OCI-LY1 (cell line): ENCODE measurements around the gene ARHGAP10.

ENCODE experiments used
- H2AFZ ChIP-seq: fragments of 200-600 bp; sonication (generic), shearing (Covaris generic); 2 replicates; pipeline ENCODE4 v1.6.0; 2014; ENCODE audit warnings: antibody characterized with exemption, mild to moderate bottlenecking, low read length
- H3F3A ChIP-seq: fragments of 200-600 bp; sonication (generic), shearing (Covaris generic); 2 replicates; pipeline ENCODE4 v1.6.0; 2014; ENCODE audit warnings: mild to moderate bottlenecking, antibody characterized with exemption, low read length, moderate library complexity; ENCODE audit not compliant: insufficient read depth
- H3K27ac ChIP-seq: fragments of 200-600 bp; sonication (generic); 2 replicates; pipeline ENCODE4 v1.5.1; 2014; ENCODE audit warnings: low read length, mixed run types, mild to moderate bottlenecking, low read depth; ENCODE audit not compliant: poor library complexity, severe bottlenecking
- H3K27me3 ChIP-seq: fragments of 200-600 bp; sonication (generic); 2 replicates; pipeline ENCODE4 v1.6.0; 2014; ENCODE audit warnings: antibody characterized with exemption, mild to moderate bottlenecking, low read length, moderate library complexity; ENCODE audit not compliant: insufficient read depth
- H3K36me3 ChIP-seq: fragments of 200-600 bp; sonication (generic); 2 replicates; pipeline ENCODE4 v1.6.1; 2014; ENCODE audit warnings: mild to moderate bottlenecking, antibody characterized with exemption, low read length, moderate library complexity, mixed read lengths; ENCODE audit not compliant: insufficient read depth
- H3K4me1 ChIP-seq: fragments of 200-600 bp; sonication (generic); 2 replicates; pipeline ENCODE4 v1.5.1; 2014; ENCODE audit warnings: mild to moderate bottlenecking, low read length, moderate library complexity; ENCODE audit not compliant: insufficient read depth, severe bottlenecking
- H3K4me2 ChIP-seq: fragments of 200-600 bp; sonication (generic), shearing (Covaris generic); 2 replicates; pipeline ENCODE4 v1.6.1; 2014; ENCODE audit warnings: low read length
- H3K4me3 ChIP-seq: fragments of 200-600 bp; sonication (generic); 2 replicates; pipeline ENCODE4 v1.5.1; 2014; ENCODE audit warnings: low read length, low read depth, mild to moderate bottlenecking, mixed read lengths; ENCODE audit not compliant: poor library complexity, severe bottlenecking
- H3K79me2 ChIP-seq: fragments of 200-600 bp; shearing (Covaris generic); 2 replicates; pipeline ENCODE4 v1.6.1; 2016; ENCODE audit warnings: mixed run types, low read length, mixed read lengths; ENCODE audit not compliant: insufficient read depth
- H3K9ac ChIP-seq: fragments of 200-600 bp; sonication (generic), shearing (Covaris generic); 2 replicates; pipeline ENCODE4 v1.6.1; 2014; ENCODE audit warnings: mild to moderate bottlenecking, low read length, mixed read lengths
- H3K9me2 ChIP-seq: fragments of 200-600 bp; sonication (generic), shearing (Covaris generic); 2 replicates; pipeline ENCODE4 v1.6.1; 2014; ENCODE audit warnings: low read depth, mild to moderate bottlenecking, low read length, mixed read lengths
- H3K9me3 ChIP-seq: fragments of 200-600 bp; shearing (Covaris generic); 2 replicates; pipeline ENCODE4 v1.6.1; 2014; ENCODE audit warnings: low read length, mixed read lengths
- H4K20me1 ChIP-seq: fragments of 200-600 bp; sonication (generic), shearing (Covaris generic); 2 replicates; pipeline ENCODE4 v1.6.0; 2016; ENCODE audit warnings: mild to moderate bottlenecking, low read length; ENCODE audit not compliant: insufficient read depth
- CTCF ChIP-seq: fragments of 200-600 bp; sonication (generic), shearing (Covaris generic); IDR thresholded peaks from 2 replicates; pipeline ENCODE4 v1.5.1; 2017; ENCODE audit warnings: mild to moderate bottlenecking, antibody characterized with exemption, low read length, moderate library complexity, mixed read lengths
- EZH2 ChIP-seq: fragments of 200-600 bp; sonication (generic), shearing (Covaris generic); IDR thresholded peaks from 2 replicates; pipeline ENCODE4 v1.8.0; 2017; ENCODE audit warnings: borderline replicate concordance, mixed run types, mild to moderate bottlenecking, antibody characterized with exemption, low read length, moderate library complexity, mixed read lengths

Gene ARHGAP10

DNA sequence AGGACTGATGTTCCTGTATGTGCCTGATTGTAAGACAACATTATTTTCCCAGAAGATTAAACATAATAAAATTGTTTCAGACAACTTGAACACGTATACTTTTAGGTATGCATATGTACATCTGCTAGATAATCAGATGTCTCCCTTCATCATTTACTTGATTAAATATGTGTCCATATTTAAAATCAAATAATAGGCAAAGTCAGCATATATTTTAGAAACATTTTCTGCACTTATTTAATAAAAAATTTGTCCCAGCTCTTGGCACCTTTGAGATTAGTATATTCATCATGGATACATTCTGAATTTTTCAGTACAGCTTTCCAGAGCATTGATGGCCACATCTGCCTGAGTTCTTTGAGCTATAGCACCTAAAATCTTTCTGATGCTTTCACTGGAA lies 106.0 kb downstream of the ARHGAP10 start:
- no peaks in the 10 kb centered on the region for H3K27me3 ChIP-seq
- H3K27ac ChIP-seq, result no peak overlapping the region
- H3K4me2 ChIP-seq, result no peak overlapping the region
- H3K4me1 ChIP-seq, result no peaks in the 10 kb centered on the region
- H3K9ac ChIP-seq, result no peak overlapping the region
- H4K20me1 ChIP-seq, result no peaks in the 10 kb centered on the region
- H3F3A ChIP-seq, result no peaks in the 10 kb centered on the region
- no peaks in the 10 kb centered on the region for H3K36me3 ChIP-seq
- no peaks in the 10 kb centered on the region for H3K79me2 ChIP-seq
- no peak for TF ChIP-seq EZH2
- TF ChIP-seq CTCF, result no peak
- no peak overlapping the region for H3K4me3 ChIP-seq
- H2AFZ ChIP-seq, result no peak overlapping the region
- no peaks in the 10 kb centered on the region for H3K9me3 ChIP-seq
- no peaks in the 10 kb centered on the region for H3K9me2 ChIP-seq

- Histone ChIP-seq H3K4me3 (no peak overlapping the region), H3K9me3 (no peaks in the 10 kb centered on the region), H3K36me3 (no peaks in the 10 kb centered on the region), H4K20me1 (no peaks in the 10 kb centered on the region), H3K79me2 (no peaks in the 10 kb centered on the region), H3F3A (no peaks in the 10 kb centered on the region), H3K4me2 (no peak overlapping the region), H3K27me3 (no peaks in the 10 kb centered on the region), H3K27ac (no peak overlapping the region), H3K4me1 (no peaks in the 10 kb centered on the region), H3K9ac (no peak overlapping the region), H3K9me2 (no peaks in the 10 kb centered on the region), H2AFZ (no peak overlapping the region)
- no peak for TF ChIP-seq CTCF
- no peak for TF ChIP-seq EZH2
These were observed 107.3 kb downstream of the ARHGAP10 start for GRCh38 chr4:147839200-147839599.

GRCh38 chr4:147839663-147840062 lies 107.8 kb downstream of the ARHGAP10 start:
- Histone ChIP-seq H3F3A (no peaks in the 10 kb centered on the region), H2AFZ (no peak overlapping the region), H4K20me1 (no peaks in the 10 kb centered on the region), H3K9me2 (no peaks in the 10 kb centered on the region), H3K9me3 (no peaks in the 10 kb centered on the region), H3K79me2 (no peaks in the 10 kb centered on the region), H3K9ac (no peak overlapping the region), H3K36me3 (no peaks in the 10 kb centered on the region), H3K4me1 (no peaks in the 10 kb centered on the region), H3K27me3 (no peaks in the 10 kb centered on the region), H3K27ac (no peak overlapping the region), H3K4me2 (no peak overlapping the region), H3K4me3 (no peak overlapping the region)
- TF ChIP-seq CTCF (no peak), EZH2 (no peak)
